Measurements from ENCODE around the gene GPR161.

Gene GPR161

GRCh38 chr1:168032029-168032428 lies 104.7 kb downstream of the GPR161 start:
- no peak for DNase-seq (ENCODE audit: low read depth in 2 of 2)

GRCh38 chr1:168031627-168032026 lies 105.1 kb downstream of the GPR161 start:
- DNase-seq (ENCODE audit: low read depth in 2 of 2), result no peak

- no peak for DNase-seq (ENCODE audit: low read depth in 2 of 2)
Observed at GRCh38 chr1:168031198-168031597, 105.5 kb downstream of the GPR161 start.
